Panc1 (cell line): ENCODE results near the gene RADIL. TPM values are rescaled to one million over a fixed set of nuclear protein-coding genes. Genes with fewer than 3 reads are reported as not detected.

Experiments used
- ATAC-seq: fragments of 200-7000 bp; cut with Tn5 transposase; 2 replicates; pipeline ENCODE4 v1.9.1; 2020; ENCODE audit warnings: mild to moderate bottlenecking, moderate library complexity
- BruUV-seq: library from RNA; stranded (reverse); fragments of 400-500 nt; replicated peaks from 2 replicates; lab custom pipeline; 2021; lab: Mats Ljungman, UMichigan
- CTCF ChIA-PET: fragments of 300-600 bp; sonication (Branson Sonifier 250); formaldehyde crosslinking; loops from one replicate; lab custom pipeline; 2022; ENCODE audit warnings: antibody characterized with exemption; lab: Charles Lee
- POLR2A ChIA-PET: fragments of 300-600 bp; sonication (Branson Sonifier 250); formaldehyde crosslinking; loops from one replicate; lab custom pipeline; 2022; ENCODE audit warnings: antibody characterized with exemption; lab: Charles Lee
- DNase-seq: peaks from one replicate; pipeline ENCODE4 v3.0.0-alpha.2; 2010; ENCODE audit warnings: low read depth, low spot score
- H3K27ac ChIP-seq: 2 replicates; pipeline ENCODE4 v1.5.1; 2011; ENCODE audit warnings: mild to moderate bottlenecking, low read length, inconsistent platforms
- H3K27me3 ChIP-seq: fragments of 200-500 bp; sonication (Bioruptor generic); 2 replicates; pipeline ENCODE4 v1.6.0; 2014; ENCODE audit warnings: low read length, inconsistent platforms; ENCODE audit not compliant: control insufficient read depth, insufficient read depth
- H3K36me3 ChIP-seq: fragments of 200-500 bp; sonication (Bioruptor generic); 2 replicates; pipeline ENCODE4 v1.5.1; 2014; ENCODE audit warnings: inconsistent platforms, mild to moderate bottlenecking, low read length, moderate library complexity; ENCODE audit not compliant: control insufficient read depth, insufficient read depth
- H3K4me1 ChIP-seq: 2 replicates; pipeline ENCODE4 v1.5.1; 2011; ENCODE audit warnings: inconsistent platforms, mild to moderate bottlenecking, low read length, moderate library complexity; ENCODE audit not compliant: control insufficient read depth, insufficient read depth
- H3K4me3 ChIP-seq, 2 experiments: 2 replicates each; pipeline ENCODE4 v1.5.1; 2011 to 2012; ENCODE audit warnings: low read depth in 2 of 2, low read length in 2 of 2, mild to moderate bottlenecking in 2 of 2, inconsistent platforms in 1 of 2, moderate library complexity in 1 of 2
- H3K9me3 ChIP-seq: fragments of 200-500 bp; sonication (Bioruptor generic); 2 replicates; pipeline ENCODE4 v1.5.1; 2014; ENCODE audit warnings: low read depth, mild to moderate bottlenecking, inconsistent platforms, low read length, moderate library complexity; ENCODE audit not compliant: control insufficient read depth, insufficient read depth
- CTCF ChIP-seq: fragments of 450-650 bp; IDR thresholded peaks from 2 replicates; pipeline ENCODE4 v1.5.1; 2017; ENCODE audit warnings: mild to moderate bottlenecking
- POLR2AphosphoS5 ChIP-seq: IDR thresholded peaks from 2 replicates; pipeline ENCODE4 v1.6.1; 2012; ENCODE audit warnings: mild to moderate bottlenecking, low read depth, low read length, moderate library complexity
- REST ChIP-seq, 2 experiments: IDR thresholded peaks; 2 replicates each; pipeline ENCODE4 v1.6.1; 2011 to 2012; ENCODE audit warnings: low read depth in 2 of 2, control low read depth in 1 of 2, low read length in 1 of 2, mild to moderate bottlenecking in 1 of 2, moderate library complexity in 1 of 2; ENCODE audit not compliant: insufficient read depth in 1 of 2
- SIN3A ChIP-seq: IDR thresholded peaks from 2 replicates; pipeline ENCODE4 v1.6.1; 2012; ENCODE audit warnings: low read depth, mild to moderate bottlenecking, low read length, moderate library complexity, borderline replicate concordance; ENCODE audit not compliant: insufficient read depth
- TCF7L2 ChIP-seq: IDR thresholded peaks from 2 replicates; pipeline ENCODE4 v1.6.1; 2011; ENCODE audit warnings: mild to moderate bottlenecking, low read depth, low read length, inconsistent platforms
- in situ Hi-C: cut with HindIII; loops from 2 replicates; pipeline ENCODE4 v1.10.0; 2016; ENCODE audit warnings: low sequenced_read_pairs, low pct_unique_long_range_greater_than_20kb
- intact Hi-C: fragments of 100-400 bp; cut with micrococcal nuclease; formaldehyde crosslinking; loops from one replicate; pipeline ENCODE4 v1.10.0; 2022; ENCODE audit not compliant: unreplicated experiment
- total RNA-seq: library from RNA; stranded (reverse); gene quantifications from one replicate; pipeline ENCODE4 v1.2.1, GENCODE V29; 2021; ENCODE audit not compliant: unreplicated experiment

RADIL gene
- total RNA-seq, 1 experiment from 2014 or later, result 1.3 TPM

GRCh38 chr7:4856336-4857057 lies 27.0 kb downstream of the RADIL start:
- no TSS peak for BruUV-seq
- CTCF ChIA-PET, result interaction anchor here (0.7 kb wide), 1 partner anchor 244 kb away, joined by 3 read pairs; no protein-coding TSS in a partner anchor
- POLR2A ChIA-PET, result no interaction called here
- Histone ChIP-seq H3K27me3 (peaks cover 28% of the 10 kb centered on the region), H3K4me1 (0 out of 2 replicates have a peak, but pooled peaks cover 3% of the 10 kb centered on the region), H3K9me3 (no peaks in the 10 kb centered on the region), H3K36me3 (no peaks in the 10 kb centered on the region), H3K4me3 (no peak overlapping the region), H3K27ac (no peak overlapping the region)
- in situ Hi-C loops (no loop called here), intact Hi-C loops (no loop called here)
- ATAC-seq (no peak), DNase-seq (no peak)
- TF ChIP-seq SIN3A (no peak), TCF7L2 (no peak), CTCF (no peak), POLR2AphosphoS5 (no peak), REST (IDR thresholded peaks at IDR 0.05; ENCODE audit: insufficient read depth in 1 of 2, low read depth in 2 of 2, low read length in 1 of 2) (no peak)

- H3K27me3 ChIP-seq, result peaks cover 24% of the 10 kb centered on the region
- H3K27ac ChIP-seq, result no peak overlapping the region
- intact Hi-C loops, result no loop called here
- H3K36me3 ChIP-seq, result no peaks in the 10 kb centered on the region
- ChIA-PET POLR2A (no interaction called here), CTCF (interaction anchor here (0.6 to 0.7 kb wide), 2 partner anchors 24 to 291 kb away, joined by 4 to 6 read pairs; no protein-coding TSS in a partner anchor)
- no TSS peak for BruUV-seq
- H3K4me1 ChIP-seq, result 0 out of 2 replicates have a peak, but pooled peaks cover 3% of the 10 kb centered on the region
- H3K4me3 ChIP-seq, result no peak overlapping the region
- TF ChIP-seq SIN3A (no peak), REST (IDR thresholded peaks at IDR 0.05; ENCODE audit: insufficient read depth in 1 of 2, low read depth in 2 of 2, low read length in 1 of 2) (no peak), CTCF (no peak)
- ATAC-seq (no peak), DNase-seq (no peak)
- H3K9me3 ChIP-seq, result no peaks in the 10 kb centered on the region
- in situ Hi-C loops, result no loop called here
These were observed 28.6 kb downstream of the RADIL start for GRCh38 chr7:4854916-4855315.
